ENCODE measurements around the gene ALPL.

The ALPL gene

GRCh38 chr1:21621761-21622436 is 112.7 kb downstream of the ALPL start:
- no peak for DNase-seq

- DNase-seq, result no peak
Observed at GRCh38 chr1:21622466-21623315, 113.5 kb downstream of the ALPL start.

- peak; percentile 52 for DNase-seq
Observed at GRCh38 chr1:21623410-21623961, 114.3 kb downstream of the ALPL start.

GRCh38 chr1:21624571-21625389 is 115.6 kb downstream of the ALPL start:
- DNase-seq, result no peak

GRCh38 chr1:21625390-21626190 is 116.4 kb downstream of the ALPL start:
- no peak for DNase-seq

- DNase-seq, result no peak
Observed at GRCh38 chr1:21626921-21627339, 117.7 kb downstream of the ALPL start.
